MM.1S (cell line): Measurements from ENCODE around the gene DMTF1.

ENCODE experiments used
- DNase-seq: peaks from one replicate; pipeline ENCODE4 v3.0.0-alpha.2; 2015
- H2AFZ ChIP-seq: fragments of 300-600 bp; sonication (generic); 2 replicates; pipeline ENCODE4 v1.6.0; 2016; ENCODE audit warnings: antibody characterized with exemption, low read length
- H3F3A ChIP-seq: fragments of 300-600 bp; sonication (generic); 2 replicates; pipeline ENCODE4 v1.6.1; 2016; ENCODE audit warnings: mild to moderate bottlenecking, antibody characterized with exemption, low read length, moderate library complexity, mixed read lengths; ENCODE audit not compliant: insufficient read depth
- H3K27ac ChIP-seq: fragments of 300-600 bp; sonication (generic); 2 replicates; pipeline ENCODE4 v1.5.1; 2016; ENCODE audit warnings: mild to moderate bottlenecking, low read length
- H3K27me3 ChIP-seq: fragments of 300-600 bp; sonication (generic); replicated peaks from 2 replicates; pipeline ENCODE4 v1.6.0; 2016; ENCODE audit warnings: low read length; ENCODE audit not compliant: insufficient read depth
- H3K36me3 ChIP-seq: fragments of 300-600 bp; sonication (generic); replicated peaks from 2 replicates; pipeline ENCODE4 v1.6.1; 2016; ENCODE audit warnings: mild to moderate bottlenecking, low read length, mixed read lengths; ENCODE audit not compliant: insufficient read depth
- H3K4me1 ChIP-seq: fragments of 300-600 bp; sonication (generic); 2 replicates; pipeline ENCODE4 v1.6.1; 2016; ENCODE audit warnings: low read length, mixed read lengths
- H3K4me2 ChIP-seq: fragments of 300-600 bp; sonication (generic); 2 replicates; pipeline ENCODE4 v1.6.0; 2016; ENCODE audit warnings: low read depth, low read length
- H3K4me3 ChIP-seq: fragments of 300-600 bp; sonication (generic); 2 replicates; pipeline ENCODE4 v1.5.1; 2016; ENCODE audit warnings: low read length, mixed read lengths
- H3K79me2 ChIP-seq: fragments of 300-600 bp; sonication (generic); 2 replicates; pipeline ENCODE4 v1.6.1; 2016; ENCODE audit warnings: mixed run types, low read length, mixed read lengths
- H3K9ac ChIP-seq: fragments of 300-600 bp; sonication (generic); 2 replicates; pipeline ENCODE4 v1.6.1; 2016; ENCODE audit warnings: low read length, mixed read lengths
- H3K9me2 ChIP-seq: fragments of 300-600 bp; sonication (generic); replicated peaks from 2 replicates; pipeline ENCODE4 v1.6.1; 2016; ENCODE audit warnings: mild to moderate bottlenecking, low read length, mixed read lengths; ENCODE audit not compliant: insufficient read depth
- H3K9me3 ChIP-seq: fragments of 300-600 bp; sonication (generic); replicated peaks from 2 replicates; pipeline ENCODE4 v1.6.1; 2016; ENCODE audit warnings: mild to moderate bottlenecking, low read length, mixed read lengths; ENCODE audit not compliant: insufficient read depth
- H4K20me1 ChIP-seq: fragments of 300-600 bp; sonication (generic); 2 replicates; pipeline ENCODE4 v1.6.1; 2016; ENCODE audit warnings: mild to moderate bottlenecking, low read length, moderate library complexity, mixed read lengths; ENCODE audit not compliant: insufficient read depth
- CTCF ChIP-seq: fragments of 300-600 bp; sonication (generic); IDR thresholded peaks from 2 replicates; pipeline ENCODE4 v1.5.1; 2016; ENCODE audit warnings: antibody characterized with exemption, low read length, mixed read lengths
- EZH2 ChIP-seq: fragments of 300-600 bp; sonication (generic); optimal IDR thresholded peaks from 2 replicates; pipeline ENCODE3; 2017; ENCODE audit warnings: low read depth, mild to moderate bottlenecking, antibody characterized with exemption, low read length, mixed read lengths
- EZH2phosphoT487 ChIP-seq: fragments of 300-600 bp; sonication (generic); IDR thresholded peaks from 2 replicates; pipeline ENCODE4 v1.6.1; 2018; ENCODE audit warnings: antibody characterized with exemption, low read length

DMTF1 gene

GRCh38 chr7:87193912-87194311, 41.7 kb downstream of the DMTF1 start:
- H3K4me2 ChIP-seq: no peak overlapping the region
- H3K4me3 ChIP-seq: no peak overlapping the region
- peaks cover 9% of the 10 kb centered on the region; the same call in 1 of the 2 replicates for H3K36me3 ChIP-seq
- H3K27ac ChIP-seq: no peak overlapping the region
- no peak overlapping the region for H2AFZ ChIP-seq
- TF ChIP-seq EZH2phosphoT487 (no peak), EZH2 (no peak), CTCF (no peak)
- H3K79me2 ChIP-seq: peaks cover 21% of the 10 kb centered on the region
- no peak overlapping the region for H3K9ac ChIP-seq
- no peaks in the 10 kb centered on the region for H3K27me3 ChIP-seq
- no peaks in the 10 kb centered on the region for H3K4me1 ChIP-seq
- H3K9me3 ChIP-seq: no peaks in the 10 kb centered on the region
- no peaks in the 10 kb centered on the region for H4K20me1 ChIP-seq
- H3F3A ChIP-seq: 0 out of 2 replicates have a peak, but pooled peaks cover 3% of the 10 kb centered on the region
- H3K9me2 ChIP-seq: no peaks in the 10 kb centered on the region
- no peak for DNase-seq

- TF ChIP-seq EZH2 (no peak), EZH2phosphoT487 (no peak), CTCF (no peak)
- H3K79me2 ChIP-seq: peaks cover 74% of the 10 kb centered on the region
- no peaks in the 10 kb centered on the region for H3K9me2 ChIP-seq
- 0 out of 2 replicates have a peak, but pooled peaks cover 4% of the 10 kb centered on the region for H3K4me1 ChIP-seq
- no peaks in the 10 kb centered on the region for H3K27me3 ChIP-seq
- H3K9me3 ChIP-seq: no peaks in the 10 kb centered on the region
- H3K9ac ChIP-seq: no peak overlapping the region
- no peak overlapping the region for H2AFZ ChIP-seq
- H3K27ac ChIP-seq: no peak overlapping the region
- no peak overlapping the region for H3K4me3 ChIP-seq
- H3K4me2 ChIP-seq: no peak overlapping the region
- peaks cover 9% of the 10 kb centered on the region; the same call in 1 of the 2 replicates for H4K20me1 ChIP-seq
- no peak for DNase-seq
- H3K36me3 ChIP-seq: peaks cover 9% of the 10 kb centered on the region; the same call in 1 of the 2 replicates
- H3F3A ChIP-seq: 0 out of 2 replicates have a peak, but pooled peaks cover 11% of the 10 kb centered on the region
These were observed 47.0 kb downstream of the DMTF1 start for GRCh38 chr7:87199241-87199640.

- H3K4me2 ChIP-seq: no peak overlapping the region
- H3K4me1 ChIP-seq: 0 out of 2 replicates have a peak, but pooled peaks cover 4% of the 10 kb centered on the region
- H3K36me3 ChIP-seq: peaks cover 7% of the 10 kb centered on the region; the same call in 1 of the 2 replicates
- H3K4me3 ChIP-seq: no peak overlapping the region
- no peaks in the 10 kb centered on the region for H3K9me3 ChIP-seq
- no peak overlapping the region for H3K27ac ChIP-seq
- H3K79me2 ChIP-seq: peaks cover 81% of the 10 kb centered on the region
- H2AFZ ChIP-seq: no peak overlapping the region
- TF ChIP-seq EZH2phosphoT487 (no peak), EZH2 (no peak), CTCF (no peak)
- no peak for DNase-seq
- no peaks in the 10 kb centered on the region for H3K27me3 ChIP-seq
- H3F3A ChIP-seq: 0 out of 2 replicates have a peak, but pooled peaks cover 11% of the 10 kb centered on the region
- H3K9me2 ChIP-seq: no peaks in the 10 kb centered on the region
- no peak overlapping the region for H3K9ac ChIP-seq
- H4K20me1 ChIP-seq: peaks cover 9% of the 10 kb centered on the region; the same call in 1 of the 2 replicates
These were observed 47.6 kb downstream of the DMTF1 start for GRCh38 chr7:87199700-87200450.
